Calu3 (cell line): ENCODE data around the gene SLC25A33. TPM values are rescaled to one million over a fixed set of nuclear protein-coding genes. Genes with fewer than 3 reads are reported as not detected.

Experiments
- BruUV-seq: library from RNA; stranded (reverse); fragments of 400-500 nt; replicated peaks from 2 replicates; lab custom pipeline; 2021; lab: Mats Ljungman, UMichigan
- CTCF ChIA-PET: fragments of 300-600 bp; sonication (Branson Sonifier 250); formaldehyde crosslinking; loops from one replicate; lab custom pipeline; 2022; ENCODE audit warnings: antibody characterized with exemption; lab: Charles Lee
- DNase-seq: peaks from one replicate; pipeline ENCODE4 v3.0.0; 2022
- H3K27ac Mint-ChIP-seq: one replicate; pipeline ENCODE4 v1.8.0; 2022; ENCODE audit warnings: mixed read lengths; ENCODE audit not compliant: unreplicated experiment
- H3K27me3 Mint-ChIP-seq: one replicate; pipeline ENCODE4 v1.8.0; 2022; ENCODE audit warnings: mixed read lengths; ENCODE audit not compliant: unreplicated experiment
- H3K36me3 Mint-ChIP-seq: one replicate; pipeline ENCODE4 v1.8.0; 2022; ENCODE audit warnings: mild to moderate bottlenecking, moderate library complexity, mixed read lengths; ENCODE audit not compliant: insufficient read depth, unreplicated experiment
- H3K4me1 Mint-ChIP-seq: one replicate; pipeline ENCODE4 v1.8.0; 2022; ENCODE audit warnings: mild to moderate bottlenecking, low read depth, mixed read lengths; ENCODE audit not compliant: unreplicated experiment
- H3K4me3 Mint-ChIP-seq: one replicate; pipeline ENCODE4 v1.8.0; 2022; ENCODE audit warnings: mild to moderate bottlenecking, low read depth, moderate library complexity, mixed read lengths; ENCODE audit not compliant: unreplicated experiment
- H3K9me3 Mint-ChIP-seq: one replicate; pipeline ENCODE4 v1.8.0; 2022; ENCODE audit warnings: low read depth, mixed read lengths; ENCODE audit not compliant: unreplicated experiment
- CTCF ChIP-seq: fragments of 200-600 bp; IDR thresholded peaks from one replicate; pipeline ENCODE4 v1.8.0; 2022; ENCODE audit warnings: antibody characterized with exemption; ENCODE audit not compliant: unreplicated experiment
- intact Hi-C: fragments of 100-400 bp; cut with micrococcal nuclease; formaldehyde crosslinking; loops from one replicate; pipeline ENCODE4 v1.10.0; 2022; ENCODE audit not compliant: unreplicated experiment
- total RNA-seq: library from RNA; stranded (reverse); gene quantifications from 2 replicates; pipeline ENCODE4 v1.2.3, GENCODE V29; 2022

SLC25A33 gene
- total RNA-seq, 1 experiment from 2014 or later: 5.2 TPM

- intact Hi-C loops: no loop called here
- CTCF ChIA-PET: interaction anchor here (1.1 kb wide), 1 partner anchor 70 kb away, joined by 3 read pairs; no protein-coding TSS in a partner anchor
- H3K36me3 Mint-ChIP-seq: no peaks in the 10 kb centered on the region
- BruUV-seq: no TSS peak
- no peak for DNase-seq
- no peaks in the 10 kb centered on the region for H3K27me3 Mint-ChIP-seq
- no peak for TF ChIP-seq CTCF
- no peaks in the 10 kb centered on the region for H3K9me3 Mint-ChIP-seq
- H3K4me3 Mint-ChIP-seq: no peak overlapping the region
- no peaks in the 10 kb centered on the region for H3K4me1 Mint-ChIP-seq
- H3K27ac Mint-ChIP-seq: no peak overlapping the region
These were observed 20.7 kb upstream of the SLC25A33 start for GRCh38 chr1:9518454-9518998.

GRCh38 chr1:9520411-9520810 is 18.9 kb upstream of the SLC25A33 start:
- intact Hi-C loops: no loop called here
- Mint-ChIP-seq H3K4me1 (no peaks in the 10 kb centered on the region), H3K36me3 (no peaks in the 10 kb centered on the region), H3K4me3 (no peak overlapping the region), H3K9me3 (no peaks in the 10 kb centered on the region), H3K27me3 (no peaks in the 10 kb centered on the region), H3K27ac (no peak overlapping the region)
- no TSS peak for BruUV-seq
- no peak for TF ChIP-seq CTCF
- DNase-seq: no peak
- CTCF ChIA-PET: no interaction called here

- CTCF ChIA-PET: interaction anchor here (0.7 kb wide), 1 partner anchor 566 kb away, joined by 3 read pairs; no protein-coding TSS in a partner anchor
- Mint-ChIP-seq H3K4me1 (no peaks in the 10 kb centered on the region), H3K9me3 (no peaks in the 10 kb centered on the region)
These were observed 10.1 kb upstream of the SLC25A33 start for GRCh38 chr1:9529190-9529589.

GRCh38 chr1:9530320-9530719 is 8.9 kb upstream of the SLC25A33 start:
- intact Hi-C loops: no loop called here
- CTCF ChIA-PET: no interaction called here
- Mint-ChIP-seq H3K27ac (no peak overlapping the region), H3K9me3 (no peaks in the 10 kb centered on the region), H3K4me1 (no peaks in the 10 kb centered on the region), H3K4me3 (no peak overlapping the region), H3K27me3 (no peaks in the 10 kb centered on the region), H3K36me3 (no peaks in the 10 kb centered on the region)
- no peak for TF ChIP-seq CTCF
- BruUV-seq: no TSS peak
- no peak for DNase-seq

More at GRCh38 chr1:9529190-9529589, 10.1 kb upstream of the SLC25A33 start:
- DNase-seq: no peak
- Mint-ChIP-seq H3K27ac (no peak overlapping the region), H3K27me3 (no peaks in the 10 kb centered on the region), H3K36me3 (no peaks in the 10 kb centered on the region), H3K4me3 (no peak overlapping the region)
- no peak for TF ChIP-seq CTCF
- BruUV-seq: no TSS peak
- intact Hi-C loops: no loop called here
